COLO829 (cell line): ENCODE results near the gene PPP2R5B.
A peak's percentile ranks its signal among the peaks of the same experiment; 100 is the strongest.

Experiments used
- DNase-seq: peaks from one replicate; pipeline ENCODE4 v3.0.0; 2012; ENCODE audit warnings: low spot score

Gene PPP2R5B

DNA sequence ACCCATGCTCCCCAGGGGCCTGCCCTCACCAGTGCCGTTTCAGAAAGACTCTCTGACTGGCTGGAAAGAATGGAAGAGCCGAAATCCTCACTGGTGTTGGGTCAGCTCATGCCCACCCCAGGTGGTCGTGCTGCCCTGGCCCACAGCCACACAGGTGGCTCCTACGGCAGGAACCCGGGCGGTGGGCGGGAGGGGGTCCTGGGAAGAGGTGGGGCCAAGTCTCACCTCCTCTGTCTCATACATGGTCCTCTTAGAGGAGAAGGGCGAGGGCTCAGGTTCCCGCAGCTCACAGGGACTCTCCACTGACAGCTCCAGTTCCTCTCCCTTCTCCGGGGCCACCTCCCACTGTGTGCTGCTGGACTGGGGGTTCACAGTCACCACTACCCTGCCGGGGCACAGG lies 15.7 kb upstream of the PPP2R5B start:
- DNase-seq, result no peak

DNA sequence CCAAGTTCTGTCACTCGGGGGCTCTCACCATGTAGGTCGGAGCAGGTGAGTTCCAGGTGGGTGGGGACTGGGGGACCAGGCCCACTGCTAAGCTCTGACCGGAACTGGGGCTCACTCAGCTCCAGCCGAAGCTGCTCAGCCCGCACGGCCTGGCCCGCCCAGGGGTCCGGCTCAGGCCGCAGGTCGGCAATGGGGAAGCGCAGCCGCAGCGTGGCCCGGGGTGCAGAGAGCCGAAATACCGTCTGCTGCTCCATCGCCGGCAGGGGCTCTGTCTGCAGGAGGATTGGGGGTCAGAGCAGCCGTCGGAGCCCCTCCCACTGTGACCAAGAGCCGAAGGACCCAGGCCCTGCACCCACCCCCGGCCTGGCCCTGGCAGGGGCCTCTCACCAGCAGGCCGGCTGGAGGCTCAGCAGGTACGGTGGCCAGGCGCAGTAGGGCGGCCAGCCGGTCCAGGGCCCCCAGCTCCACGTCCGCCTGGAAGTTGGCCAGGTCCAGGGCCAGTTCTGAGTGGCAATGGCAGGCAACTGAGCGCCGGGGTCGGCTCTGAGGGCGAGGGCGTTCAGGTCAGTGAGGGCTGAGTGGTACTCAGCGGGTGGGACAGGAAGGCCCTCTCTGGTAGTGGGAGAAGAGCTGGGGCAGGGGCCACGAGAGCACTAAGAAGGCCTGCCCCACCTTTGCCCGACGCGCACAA lies 14.7 kb upstream of the PPP2R5B start:
- no peak for DNase-seq

GRCh38 chr11:64910451-64911093 lies 13.9 kb upstream of the PPP2R5B start:
- no peak for DNase-seq

- DNase-seq, result no peak
Measured at GRCh38 chr11:64911142-64911541, 13.3 kb upstream of the PPP2R5B start.

- DNase-seq, result no peak
Measured at GRCh38 chr11:64911689-64912088, 12.8 kb upstream of the PPP2R5B start.

GRCh38 chr11:64913171-64913727 lies 11.2 kb upstream of the PPP2R5B start:
- DNase-seq, result no peak

GRCh38 chr11:64914123-64914522 lies 10.4 kb upstream of the PPP2R5B start:
- DNase-seq, result no peak

DNA sequence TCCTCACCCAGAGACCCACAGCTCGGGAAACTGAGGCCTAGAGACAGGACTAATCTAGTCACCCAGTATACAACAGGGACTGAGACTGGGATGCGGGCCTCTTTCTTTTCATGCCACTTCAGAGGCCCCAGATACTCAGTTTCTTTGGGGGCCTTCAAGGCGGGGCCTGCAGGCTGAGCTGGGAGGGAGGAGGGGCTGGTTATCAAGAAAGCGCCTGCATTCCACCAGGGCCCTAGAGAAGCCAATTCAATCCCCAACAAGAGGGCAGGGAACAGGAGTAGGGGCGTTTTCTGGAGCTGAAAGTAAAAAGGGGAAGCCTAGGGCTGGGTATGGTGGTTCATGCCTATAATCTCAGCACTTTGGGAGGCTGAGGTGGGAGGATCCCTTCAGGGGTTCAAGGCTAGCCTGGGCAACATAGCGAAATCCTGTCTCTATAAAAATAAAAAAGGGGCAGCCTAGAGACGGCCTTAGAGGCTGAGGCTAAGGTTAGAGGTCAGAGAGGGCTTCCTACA lies 9.1 kb upstream of the PPP2R5B start:
- DNase-seq, result no peak

- no peak for DNase-seq
Measured at GRCh38 chr11:64916040-64916774, 8.3 kb upstream of the PPP2R5B start.

- DNase-seq, result peak; percentile 99
Measured at GRCh38 chr11:64916775-64917662, 7.5 kb upstream of the PPP2R5B start, which contains the start of gene ATG2A. Gene ATG2A (minus strand): TSS chr11:64917209. CDS start chr11:64917135, 74 bp downstream.

GRCh38 chr11:64917663-64917995 lies 6.9 kb upstream of the PPP2R5B start:
- DNase-seq, result no peak

- no peak for DNase-seq
Measured at GRCh38 chr11:64918017-64918416, 6.5 kb upstream of the PPP2R5B start.

- no peak for DNase-seq
Measured at GRCh38 chr11:64919627-64920026, 4.9 kb upstream of the PPP2R5B start.

- DNase-seq, result no peak
Measured at GRCh38 chr11:64920124-64920523, 4.4 kb upstream of the PPP2R5B start.

GRCh38 chr11:64921384-64921783 lies 3.1 kb upstream of the PPP2R5B start:
- no peak for DNase-seq

- DNase-seq, result no peak
Measured at GRCh38 chr11:64923151-64923661, 1.3 kb upstream of the PPP2R5B start.

DNA sequence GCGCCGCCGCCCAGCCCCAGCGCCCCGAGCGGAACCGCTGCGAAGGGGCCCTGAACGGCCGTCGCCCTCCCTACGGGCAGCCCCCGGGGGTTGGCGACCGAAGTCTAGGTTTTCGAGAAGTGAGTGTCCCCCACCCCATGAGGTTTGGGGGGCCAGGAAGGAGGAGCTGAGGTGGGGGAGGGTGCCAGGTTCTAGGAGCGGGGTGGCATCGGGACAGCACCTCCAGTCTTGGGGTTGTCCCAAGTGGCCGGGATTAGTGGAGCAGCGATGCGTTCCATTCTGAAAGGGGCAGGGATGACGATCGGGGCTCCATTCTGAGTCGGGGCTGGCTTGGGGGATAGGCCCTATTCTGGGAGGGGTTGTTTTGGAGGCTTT lies 408 bp downstream of the PPP2R5B start:
- DNase-seq, result no peak

GRCh38 chr11:64925536-64926436 lies 1.3 kb downstream of the PPP2R5B start:
- no peak for DNase-seq

- DNase-seq, result no peak
Measured at GRCh38 chr11:64926689-64927088, 2.2 kb downstream of the PPP2R5B start.

- no peak for DNase-seq
Measured at GRCh38 chr11:64928957-64929356, 4.5 kb downstream of the PPP2R5B start.
